Measurements from ENCODE around the gene OR10A6.

Gene OR10A6

DNA sequence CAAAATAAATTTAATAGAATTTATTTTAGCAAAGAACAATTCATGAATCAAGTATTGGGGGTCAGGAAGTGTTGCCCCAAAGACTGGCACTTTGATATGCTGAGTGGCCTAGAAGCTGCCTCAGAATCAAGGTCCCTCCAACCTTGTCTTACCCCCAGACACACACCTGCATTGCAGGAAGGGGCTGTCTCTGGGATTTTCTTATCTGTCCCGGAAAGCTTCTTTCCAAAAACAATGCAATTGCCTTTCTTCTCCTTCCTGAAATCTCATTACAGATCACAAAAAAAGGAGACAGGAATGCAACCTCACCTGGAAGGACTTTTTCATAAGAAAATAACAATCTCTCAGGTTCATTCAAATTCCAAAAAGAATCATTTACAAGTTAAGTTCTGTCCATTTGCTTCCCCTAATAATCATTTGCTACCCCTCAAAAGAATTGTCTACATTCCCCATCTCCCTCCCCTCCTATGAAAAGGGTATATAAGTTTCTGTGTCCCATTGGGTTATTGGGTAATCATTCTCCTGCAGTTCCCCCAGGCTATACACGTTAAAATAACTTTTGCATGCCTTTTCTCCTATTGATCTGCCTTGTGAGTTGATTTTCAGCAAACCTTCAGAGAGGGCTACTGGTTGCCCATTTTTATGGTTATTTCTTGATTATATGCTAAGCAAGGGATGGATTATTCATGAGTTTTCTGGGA is 21.3 kb downstream of the OR10A6 start:
- no peak for DNase-seq

DNA sequence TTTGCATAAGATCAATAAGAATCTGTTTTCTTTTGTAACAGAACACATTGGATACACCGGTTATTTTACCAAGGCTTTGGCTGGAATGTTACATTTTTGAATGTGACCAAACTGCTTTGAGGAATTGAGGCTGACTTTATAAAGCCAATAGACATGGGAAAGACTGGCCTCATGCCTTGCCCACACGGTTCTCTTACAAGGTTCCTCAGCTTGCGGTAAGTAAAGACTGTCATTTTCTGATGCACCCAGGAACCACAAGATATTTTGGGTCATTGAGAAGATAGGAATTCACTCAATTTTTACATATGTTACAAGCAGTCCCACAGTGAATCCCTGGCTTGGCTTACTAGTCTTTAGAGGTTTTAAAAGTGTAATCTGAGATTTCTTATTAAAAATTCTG is 23.9 kb downstream of the OR10A6 start:
- no peak for DNase-seq

DNA sequence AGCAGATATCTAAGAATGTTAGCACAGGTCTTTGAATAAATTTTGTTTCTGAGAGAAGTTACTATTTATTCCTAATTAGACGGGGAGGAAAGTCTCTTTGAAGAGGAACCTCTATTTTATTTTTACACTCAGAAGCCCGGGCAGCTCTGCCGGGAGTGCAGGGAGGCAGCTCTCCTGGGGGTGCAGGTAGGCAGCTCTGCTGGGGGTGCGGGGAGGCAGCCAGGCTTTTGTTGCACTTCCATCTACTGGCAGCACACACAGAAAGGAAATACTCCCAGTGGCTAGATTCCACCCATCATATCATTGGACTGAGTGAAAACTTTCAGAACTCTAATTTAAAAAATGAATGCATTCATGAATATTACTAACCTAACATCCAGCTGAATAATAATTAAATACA is 24.6 kb downstream of the OR10A6 start:
- no peak for DNase-seq

DNA sequence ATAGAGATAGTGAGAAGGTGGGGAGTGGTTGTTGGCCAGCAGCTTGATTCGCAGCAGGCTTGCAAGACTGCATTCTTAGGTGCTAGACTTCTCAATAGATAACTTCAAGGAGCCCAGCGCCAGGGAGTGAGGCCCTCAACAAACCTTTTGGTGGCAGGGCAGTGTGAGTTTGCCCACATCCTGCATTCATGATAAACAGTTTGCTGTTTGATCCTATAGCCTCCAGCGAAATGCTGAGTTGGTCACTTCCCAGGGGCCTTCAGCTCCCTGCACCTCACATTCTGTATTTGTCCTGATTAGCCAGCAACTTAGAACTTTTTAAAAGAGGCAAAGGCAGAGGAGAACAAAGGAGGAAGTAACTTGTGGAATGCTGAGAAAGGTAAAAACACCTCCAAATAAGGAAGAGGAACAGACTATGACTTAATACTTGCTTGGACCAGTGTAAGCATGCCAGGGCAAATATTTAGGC is 25.1 kb downstream of the OR10A6 start:
- DNase-seq = no peak

DNA sequence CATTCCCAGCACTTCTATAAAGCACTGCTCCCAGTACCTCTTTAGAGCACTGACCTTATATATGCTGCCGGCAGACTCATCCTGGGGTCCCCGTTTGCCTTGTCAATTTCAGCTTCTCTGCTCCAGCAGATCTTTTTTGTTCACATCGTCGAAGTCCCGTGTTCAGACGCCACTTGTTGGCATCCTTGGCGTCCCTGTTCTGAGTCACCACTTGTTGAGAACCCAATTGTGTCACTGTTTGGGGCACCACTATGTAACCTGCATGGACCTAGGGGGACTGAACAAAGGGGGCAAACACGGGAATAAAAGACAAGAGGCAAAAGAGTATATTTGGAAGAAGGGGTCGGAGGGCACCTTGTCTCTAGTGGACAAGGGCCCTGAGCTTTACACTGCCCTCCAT is 25.5 kb downstream of the OR10A6 start:
- DNase-seq = no peak

DNA sequence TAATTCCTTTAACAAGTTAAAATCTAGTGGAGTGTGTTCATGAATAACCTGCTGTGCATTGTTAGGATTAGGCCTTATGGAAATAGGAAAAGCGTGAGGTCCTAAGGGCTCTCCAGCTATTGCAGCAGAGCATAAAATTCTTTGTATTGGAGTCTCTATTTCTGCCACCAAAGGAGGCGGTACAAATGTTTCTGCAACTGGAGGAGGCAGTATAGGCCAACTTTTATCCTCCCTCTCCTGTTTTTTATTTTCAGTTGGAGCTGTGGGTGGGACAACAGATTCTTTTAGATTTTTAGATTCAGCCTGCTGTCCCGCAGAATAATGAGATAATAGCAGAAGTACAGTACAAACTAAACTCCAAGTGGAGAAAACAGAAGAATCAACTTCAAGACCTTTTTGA is 26.2 kb downstream of the OR10A6 start:
- DNase-seq = no peak

DNA sequence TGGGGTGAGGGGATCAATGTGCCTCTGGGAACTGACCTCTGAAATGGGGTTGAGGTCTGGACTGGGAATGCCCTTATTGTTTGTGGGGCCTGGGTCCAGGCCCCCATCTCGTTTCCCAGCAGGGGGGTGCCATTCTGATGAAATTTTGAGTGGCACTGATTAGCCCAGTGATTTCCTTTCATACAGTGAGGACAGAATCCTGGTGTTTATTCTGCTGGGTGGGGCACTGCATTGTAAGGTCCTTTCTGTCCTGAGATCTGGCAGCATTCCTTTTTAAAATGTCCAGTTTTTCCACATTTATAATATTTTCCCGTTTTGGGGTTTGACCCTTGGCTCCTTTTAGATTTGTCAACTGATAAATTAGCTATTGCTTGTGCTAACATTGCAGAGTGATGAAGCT is 27.1 kb downstream of the OR10A6 start:
- DNase-seq = no peak

DNA sequence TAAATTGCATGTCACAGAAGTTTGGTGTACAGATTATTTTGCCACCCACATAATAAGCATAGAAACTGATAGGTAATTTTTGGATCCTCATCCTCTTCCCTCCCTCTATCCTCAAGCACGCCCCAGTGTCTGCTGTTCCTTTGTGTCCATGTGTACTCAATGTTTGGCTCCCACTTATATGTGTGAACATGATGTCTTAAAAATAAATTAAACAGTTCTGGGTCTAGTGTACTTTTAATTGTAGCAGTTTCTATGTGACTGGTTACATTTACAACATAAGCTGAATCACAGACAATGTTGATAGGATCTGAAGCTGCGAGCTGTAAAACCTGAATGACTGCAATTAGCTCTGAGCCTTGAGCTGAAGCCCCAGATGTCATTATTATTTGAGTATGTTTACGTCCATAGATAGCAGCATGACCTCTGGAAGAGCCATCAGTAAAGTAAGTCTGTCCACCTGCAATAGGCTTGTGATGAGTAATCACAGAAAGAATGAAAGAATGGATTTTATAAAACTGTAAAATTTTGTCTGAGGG is 29.7 kb downstream of the OR10A6 start:
- no peak for DNase-seq

DNA sequence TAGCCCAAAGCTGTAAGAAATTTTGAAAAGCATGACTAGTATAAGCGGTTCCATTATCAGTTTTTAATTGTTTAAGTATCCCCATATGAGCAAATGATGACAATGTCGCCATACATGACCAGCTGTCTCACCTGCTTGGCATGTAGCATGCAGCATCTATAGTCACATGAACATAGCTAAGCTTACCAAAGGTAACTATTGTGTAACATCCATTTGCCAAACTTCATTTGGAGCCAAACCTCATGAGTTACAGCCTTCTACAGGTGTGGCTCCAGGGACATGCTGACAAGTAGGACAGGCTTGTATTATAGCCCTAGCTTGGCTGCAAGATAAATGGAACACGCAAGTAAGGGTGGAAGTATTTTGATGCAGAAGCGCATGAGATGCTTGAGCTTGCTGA is 30.4 kb downstream of the OR10A6 start:
- DNase-seq = no peak

DNA sequence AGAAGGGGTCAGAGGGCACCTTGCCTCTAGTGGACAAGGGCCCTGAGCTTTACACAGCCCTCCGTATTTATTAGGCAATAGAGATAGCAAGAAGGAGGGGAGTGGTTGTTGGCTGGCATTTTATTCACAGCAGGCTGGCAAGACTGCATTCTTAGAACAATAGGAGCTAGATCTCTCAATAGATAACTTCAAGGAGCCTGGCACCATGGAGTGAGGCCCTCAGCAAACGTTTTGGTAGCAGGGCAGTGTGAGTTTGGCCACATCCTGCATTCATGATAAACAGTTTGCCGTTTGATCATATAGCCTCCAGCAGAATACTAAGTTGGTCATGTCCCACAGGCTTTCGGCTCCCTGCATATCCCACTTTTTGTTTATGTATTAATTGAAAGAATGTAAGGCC is 31.6 kb downstream of the OR10A6 start:
- no peak for DNase-seq

DNA sequence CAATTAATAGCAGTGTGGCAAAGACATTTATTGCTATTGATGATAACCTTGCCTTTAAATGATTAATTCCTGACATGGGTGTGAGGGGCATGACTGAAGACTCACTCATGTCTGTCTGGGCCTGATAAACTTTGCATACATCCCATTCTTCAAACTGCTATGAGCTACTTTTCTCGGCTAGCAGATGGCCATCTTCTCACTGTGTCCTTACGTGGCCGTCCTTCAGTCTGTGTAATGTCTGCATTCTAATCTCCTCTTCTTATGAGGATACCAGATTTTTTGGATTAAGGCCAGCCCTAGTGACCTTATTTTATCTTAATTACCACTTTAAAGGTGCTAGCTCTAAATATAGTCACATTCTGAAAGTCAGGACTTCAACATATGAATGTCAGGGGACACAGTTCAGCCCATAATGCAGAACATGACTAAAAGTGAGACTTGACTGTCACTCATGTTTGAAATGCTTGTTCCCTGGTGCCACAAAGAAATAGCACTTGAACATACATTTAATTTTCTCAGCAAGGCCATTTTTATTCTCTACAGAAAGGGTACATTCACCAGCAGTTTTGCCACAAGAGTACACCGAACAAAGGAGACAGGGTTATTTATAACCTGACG is 32.3 kb downstream of the OR10A6 start:
- no peak for DNase-seq

DNA sequence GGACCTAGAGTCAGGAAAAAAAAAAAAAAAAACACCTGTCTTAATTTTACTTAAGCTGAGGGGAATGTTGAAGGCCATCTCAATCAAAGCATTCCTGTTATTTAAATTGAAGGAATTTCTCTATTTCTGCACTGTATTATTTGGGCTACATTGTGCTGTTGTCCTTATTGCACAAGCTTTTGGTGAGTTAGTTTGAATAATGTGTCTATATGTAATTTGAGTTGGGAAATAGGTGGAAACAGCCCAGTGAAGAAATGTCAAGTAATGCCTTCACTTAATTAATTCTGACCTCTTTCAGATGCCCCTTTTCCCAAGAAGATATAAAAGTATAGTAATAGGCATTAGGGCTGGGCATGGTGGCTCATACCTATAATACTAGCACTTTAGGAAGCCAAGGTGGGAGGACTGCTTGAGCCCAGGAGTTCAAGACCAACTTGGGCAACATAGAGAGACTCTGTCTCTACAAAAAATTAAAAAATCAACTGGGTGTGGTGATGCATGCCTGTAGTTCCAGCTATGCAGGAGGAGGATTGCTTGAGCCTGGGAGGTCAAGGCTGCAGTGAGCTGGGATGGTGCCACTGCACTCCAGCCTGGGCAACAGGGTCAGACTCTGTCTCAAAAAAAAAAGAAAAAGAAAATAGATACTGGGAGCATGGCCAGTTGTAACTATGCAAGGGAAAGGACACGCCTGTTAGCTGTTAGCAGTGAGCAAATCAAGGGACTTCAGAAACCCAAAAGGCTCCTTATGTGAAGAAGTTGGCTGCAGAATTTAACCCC is 34.9 kb downstream of the OR10A6 start:
- no peak for DNase-seq

DNA sequence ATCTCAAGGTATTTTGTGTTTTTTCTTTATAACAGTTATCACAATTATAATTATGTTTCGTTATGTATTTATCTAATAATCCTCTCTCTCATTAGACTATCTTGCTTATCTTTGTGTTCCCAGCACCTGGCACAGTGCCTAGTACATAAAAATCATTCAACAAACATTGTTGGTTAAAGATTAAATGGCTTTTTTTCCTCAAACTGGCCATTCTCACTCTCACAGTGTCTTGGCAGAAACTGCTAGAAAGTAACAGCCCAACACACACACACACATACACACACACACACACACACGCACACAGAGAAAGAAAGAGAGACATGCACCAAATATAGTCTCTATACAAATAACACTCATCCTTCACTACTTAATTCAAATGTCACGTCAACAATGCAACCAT is 36.8 kb downstream of the OR10A6 start:
- no peak for DNase-seq

DNA sequence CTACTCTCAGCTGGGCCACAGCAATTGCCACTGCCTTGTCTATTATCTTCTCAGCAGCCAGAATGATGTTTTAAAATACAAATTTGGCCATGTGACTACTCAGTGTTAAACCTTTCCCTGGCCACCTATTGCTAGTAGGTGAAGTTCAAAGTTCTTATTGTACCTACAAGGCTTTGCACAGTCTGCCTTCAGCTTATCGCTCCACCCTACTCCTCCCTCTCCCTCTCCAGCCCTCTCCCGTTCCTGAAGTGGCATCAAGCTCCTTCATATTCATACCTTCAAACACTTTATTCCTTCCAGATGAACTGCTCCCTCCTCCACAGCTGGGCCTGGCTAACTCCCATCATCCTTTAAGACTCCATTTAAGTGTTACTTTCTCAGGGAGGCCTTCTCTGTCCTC is 37.3 kb downstream of the OR10A6 start:
- DNase-seq = no peak

DNA sequence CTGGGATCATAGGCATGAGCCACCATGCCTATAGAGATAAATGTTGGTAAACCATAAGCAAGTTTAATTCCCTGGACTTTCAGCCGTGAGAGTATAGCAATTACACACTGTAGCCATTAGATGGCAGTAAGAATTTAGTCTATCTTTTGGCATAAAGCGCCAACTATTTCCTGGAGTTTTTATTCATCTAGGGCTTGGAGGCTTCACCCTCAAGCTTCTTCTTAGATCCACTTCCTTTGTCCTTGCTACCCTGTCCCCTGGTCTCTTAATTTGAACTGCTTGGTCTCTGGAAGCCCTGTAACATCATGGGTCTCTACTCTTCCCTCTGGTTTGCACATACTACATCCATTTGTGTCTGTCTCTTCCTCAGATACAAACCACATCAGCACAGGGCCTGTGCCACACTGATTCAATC is 38.2 kb downstream of the OR10A6 start:
- DNase-seq = peak; percentile 69

DNA sequence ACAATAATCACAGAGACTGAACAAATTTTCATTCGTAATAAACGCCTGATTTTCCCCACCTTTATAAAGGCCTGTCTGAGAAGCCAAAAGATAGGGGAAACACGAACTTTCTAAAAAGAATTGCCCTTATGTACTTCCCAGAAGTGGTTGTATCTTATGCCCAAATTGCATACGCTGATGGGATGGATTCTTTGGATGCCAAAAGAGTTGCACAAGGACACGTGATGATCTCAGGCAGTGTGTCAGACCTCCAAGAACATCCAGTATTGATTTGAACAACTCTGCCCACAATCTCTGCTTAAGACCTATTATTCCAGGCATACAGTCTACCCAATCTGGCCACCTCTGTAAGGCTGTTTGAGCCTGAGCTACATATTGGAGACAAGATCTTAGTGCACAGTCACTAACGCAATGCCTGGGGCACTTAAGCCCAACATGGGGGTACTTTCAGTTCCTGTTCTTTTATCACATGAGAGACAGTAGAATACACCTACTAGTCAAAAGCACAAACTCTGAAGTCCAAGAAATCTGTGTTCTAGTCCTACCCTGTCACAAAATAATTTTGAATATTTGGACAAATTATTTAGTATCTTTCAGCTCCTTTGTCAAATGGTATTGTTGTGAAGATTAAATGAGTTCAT is 38.9 kb downstream of the OR10A6 start:
- DNase-seq = peak; percentile 81

DNA sequence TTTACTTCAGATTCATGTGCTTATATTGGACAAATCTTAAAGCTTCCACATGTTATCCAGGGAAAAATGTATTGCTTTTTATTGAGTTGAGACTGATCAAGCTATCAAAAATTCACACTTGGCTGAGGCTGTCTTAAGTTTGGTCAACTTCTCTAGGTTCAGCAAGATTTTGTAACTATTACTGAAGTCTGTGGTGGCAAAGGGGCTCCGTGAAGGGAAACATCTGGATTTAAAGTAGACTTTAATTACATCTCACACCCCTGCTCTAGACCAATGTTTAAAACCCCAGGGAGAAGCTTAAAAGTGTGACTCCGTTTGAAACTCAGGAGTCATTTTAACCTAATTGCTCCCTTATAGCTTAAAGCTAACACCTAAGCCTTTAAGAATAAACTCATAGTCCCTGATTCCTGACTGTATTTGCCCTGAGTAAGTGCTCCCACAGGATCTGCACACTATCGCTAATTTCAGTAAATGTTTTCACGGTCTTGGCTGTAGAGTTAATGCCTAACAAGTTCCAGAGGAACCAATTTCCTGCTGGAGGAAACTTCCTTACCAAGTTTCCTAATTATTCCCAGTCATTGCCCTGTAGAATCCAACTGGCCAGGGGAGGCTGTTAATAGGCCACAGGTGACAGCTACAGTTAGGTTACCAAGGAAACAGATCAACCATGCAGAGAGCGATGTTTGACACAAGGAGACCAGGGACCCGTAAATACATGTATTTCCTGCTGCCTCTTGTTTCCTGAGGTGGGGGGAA is 40.5 kb downstream of the OR10A6 start:
- no peak for DNase-seq

DNA sequence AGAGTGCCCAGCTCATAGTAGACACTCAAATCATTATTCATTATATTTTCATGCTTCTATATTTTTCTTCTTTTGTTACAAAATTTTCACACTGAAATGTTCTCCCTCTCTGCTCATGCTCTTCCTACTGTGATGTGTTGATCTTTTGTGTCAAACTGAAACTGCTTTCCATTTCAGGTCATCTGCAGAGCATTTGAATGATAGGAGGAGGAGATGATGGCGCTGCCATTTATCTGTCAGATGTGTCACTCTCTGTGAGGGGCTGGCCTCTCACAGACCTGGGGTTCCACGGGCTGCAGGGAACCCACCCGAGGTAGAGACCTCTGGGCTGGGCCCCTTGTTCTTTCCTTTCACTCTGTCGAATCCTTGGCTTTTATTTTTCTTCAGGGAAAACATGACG is 41.1 kb downstream of the OR10A6 start:
- DNase-seq = no peak

DNA sequence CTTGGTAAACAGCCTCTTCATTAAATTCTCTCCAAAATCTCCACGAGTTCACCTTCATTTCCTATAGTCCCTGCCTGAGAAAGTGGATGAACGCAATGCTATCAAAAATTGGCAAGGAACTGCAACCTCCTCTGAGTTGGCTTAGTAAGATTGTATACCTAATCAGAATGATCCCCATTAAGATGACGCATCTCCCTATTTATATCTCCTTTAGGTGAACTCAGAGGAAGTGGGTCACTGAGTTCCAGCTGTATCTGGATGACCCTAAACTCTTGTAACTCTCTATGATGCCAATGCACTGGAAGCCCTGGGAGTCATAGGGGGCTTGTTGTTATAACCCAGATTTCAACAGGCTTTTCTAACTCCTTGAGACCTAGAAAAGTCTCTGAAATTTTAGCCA is 48.2 kb downstream of the OR10A6 start:
- DNase-seq = no peak
